Mesothelial cell of epicardium (in vitro differentiated cells): ENCODE measurements around the gene TRMT11. TPM values are rescaled to one million over a fixed set of nuclear protein-coding genes. Genes with fewer than 3 reads are reported as not detected.
A peak's percentile ranks its signal among the peaks of the same experiment; 100 is the strongest.

Experiments used
- DNase-seq, 2 experiments: peaks; one replicate each; pipeline ENCODE4 v3.0.0; 2021; ENCODE audit warnings: low spot score in 2 of 2; ENCODE audit not compliant: unreplicated experiment in 2 of 2
- H3K27ac Mint-ChIP-seq: 2 replicates; pipeline ENCODE4 v1.8.0; 2021; ENCODE audit warnings: mixed read lengths
- H3K27me3 Mint-ChIP-seq: 2 replicates; pipeline ENCODE4 v1.8.0; 2021; ENCODE audit warnings: low read depth, mixed read lengths
- H3K36me3 Mint-ChIP-seq: 2 replicates; pipeline ENCODE4 v1.8.0; 2021; ENCODE audit warnings: mixed read lengths
- H3K4me1 Mint-ChIP-seq: 2 replicates; pipeline ENCODE4 v1.8.0; 2021; ENCODE audit warnings: mixed read lengths
- H3K4me3 Mint-ChIP-seq: 2 replicates; pipeline ENCODE4 v1.8.0; 2021; ENCODE audit warnings: mild to moderate bottlenecking, moderate library complexity, mixed read lengths
- H3K9me3 Mint-ChIP-seq: 2 replicates; pipeline ENCODE4 v1.8.0; 2021; ENCODE audit warnings: mixed read lengths
- total RNA-seq: library from RNA; stranded (reverse); gene quantifications from 3 replicates; pipeline ENCODE4 v1.2.1, GENCODE V29; 2021
- TF ChIP-seq, protein P1 (sequence below): fragments of 200-600 bp; sonication (generic); IDR thresholded peaks from one replicate; pipeline ENCODE4 v1.5.0; 2021; ENCODE audit warnings: antibody characterized with exemption; ENCODE audit not compliant: unreplicated experiment

TRMT11 gene
- total RNA-seq, 1 donor from 2014 or later, result 31.8 TPM

DNA sequence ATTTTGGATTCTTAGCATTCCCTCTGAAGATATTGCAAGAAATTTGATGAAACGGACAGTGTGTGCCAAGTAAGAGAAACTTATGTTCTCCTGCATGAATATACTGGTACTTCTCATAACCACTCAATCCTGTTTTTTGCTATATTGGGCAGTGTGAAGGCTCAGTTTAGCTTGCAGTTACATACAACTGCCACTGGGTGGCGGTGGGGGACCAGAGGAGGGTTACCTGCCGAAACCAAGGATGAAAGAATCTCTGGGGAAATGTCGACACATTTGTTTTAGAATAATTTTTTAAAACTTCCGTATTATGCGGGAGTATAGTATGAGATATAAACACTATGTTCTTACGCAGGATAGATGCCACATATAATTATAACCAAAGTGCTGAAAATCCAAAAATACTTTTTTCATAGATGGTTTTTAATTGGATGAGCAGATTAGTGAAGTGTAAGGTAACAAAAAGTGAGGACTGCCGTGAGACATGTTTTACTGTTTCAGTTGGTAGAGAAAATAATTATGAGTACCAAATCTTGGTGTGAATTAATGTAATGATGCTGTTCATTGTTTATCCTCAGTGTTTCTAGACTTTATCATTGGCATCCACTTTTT, 9.7 kb downstream of the TRMT11 start:
- TF ChIP-seq, protein P1, sequence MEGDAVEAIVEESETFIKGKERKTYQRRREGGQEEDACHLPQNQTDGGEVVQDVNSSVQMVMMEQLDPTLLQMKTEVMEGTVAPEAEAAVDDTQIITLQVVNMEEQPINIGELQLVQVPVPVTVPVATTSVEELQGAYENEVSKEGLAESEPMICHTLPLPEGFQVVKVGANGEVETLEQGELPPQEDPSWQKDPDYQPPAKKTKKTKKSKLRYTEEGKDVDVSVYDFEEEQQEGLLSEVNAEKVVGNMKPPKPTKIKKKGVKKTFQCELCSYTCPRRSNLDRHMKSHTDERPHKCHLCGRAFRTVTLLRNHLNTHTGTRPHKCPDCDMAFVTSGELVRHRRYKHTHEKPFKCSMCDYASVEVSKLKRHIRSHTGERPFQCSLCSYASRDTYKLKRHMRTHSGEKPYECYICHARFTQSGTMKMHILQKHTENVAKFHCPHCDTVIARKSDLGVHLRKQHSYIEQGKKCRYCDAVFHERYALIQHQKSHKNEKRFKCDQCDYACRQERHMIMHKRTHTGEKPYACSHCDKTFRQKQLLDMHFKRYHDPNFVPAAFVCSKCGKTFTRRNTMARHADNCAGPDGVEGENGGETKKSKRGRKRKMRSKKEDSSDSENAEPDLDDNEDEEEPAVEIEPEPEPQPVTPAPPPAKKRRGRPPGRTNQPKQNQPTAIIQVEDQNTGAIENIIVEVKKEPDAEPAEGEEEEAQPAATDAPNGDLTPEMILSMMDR, result peak; percentile 95
- Mint-ChIP-seq H3K27me3 (no peaks in the 10 kb centered on the region), H3K9me3 (no peaks in the 10 kb centered on the region), H3K36me3 (peaks cover 20% of the 10 kb centered on the region), H3K27ac (peak overlapping the region; percentile 23), H3K4me1 (peaks cover 3% of the 10 kb centered on the region), H3K4me3 (peak overlapping the region; percentile 33)
- DNase-seq, result peak; percentile 34 to 74

DNA sequence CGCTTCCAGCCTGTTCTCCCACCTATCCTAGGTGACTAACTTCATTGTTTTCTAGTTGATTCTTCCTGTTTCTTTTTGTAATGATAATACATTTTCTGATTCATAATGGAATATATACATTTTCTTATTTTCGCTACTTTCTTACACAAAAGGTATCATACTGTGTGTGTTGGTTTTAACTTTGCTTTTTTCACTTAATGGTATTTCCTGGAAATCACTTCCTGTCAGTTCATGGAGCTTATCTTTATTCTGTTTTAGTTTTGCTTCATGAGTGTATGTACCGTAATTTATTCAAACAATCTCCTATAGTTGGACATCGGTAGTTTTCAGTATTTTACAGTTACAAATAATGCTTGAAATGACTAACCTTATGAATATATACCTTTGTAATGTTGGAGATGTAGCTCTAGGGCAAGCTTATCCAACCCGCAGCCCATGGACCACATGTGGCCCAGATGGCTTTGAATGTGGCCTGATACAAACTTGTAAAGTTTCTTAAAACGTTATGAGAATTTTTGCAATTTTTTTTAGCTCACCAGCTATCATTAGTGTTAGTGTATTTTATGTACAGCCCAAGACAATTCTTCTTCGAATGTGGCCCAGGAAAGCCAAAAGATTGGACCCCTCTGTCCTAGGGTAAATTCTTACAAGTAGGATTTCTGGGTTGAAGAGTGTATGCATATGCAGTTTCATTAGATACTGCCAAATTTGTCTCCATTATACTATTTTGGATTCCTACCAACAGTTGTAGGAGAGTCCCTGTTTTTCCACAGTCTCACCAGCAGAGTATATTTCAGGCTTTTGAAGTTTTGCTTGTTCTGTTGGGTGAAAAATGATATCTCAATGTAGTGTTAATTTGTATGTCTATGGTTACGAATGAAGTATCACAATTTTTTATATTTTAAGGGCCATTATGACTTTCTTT, 16.7 kb downstream of the TRMT11 start:
- Mint-ChIP-seq H3K9me3 (peaks cover 4% of the 10 kb centered on the region), H3K27ac (no peak overlapping the region), H3K27me3 (no peaks in the 10 kb centered on the region), H3K4me3 (no peak overlapping the region), H3K36me3 (peaks cover 48% of the 10 kb centered on the region), H3K4me1 (no peaks in the 10 kb centered on the region)
- DNase-seq, result no peak
- TF ChIP-seq, protein P1, result no peak

DNA sequence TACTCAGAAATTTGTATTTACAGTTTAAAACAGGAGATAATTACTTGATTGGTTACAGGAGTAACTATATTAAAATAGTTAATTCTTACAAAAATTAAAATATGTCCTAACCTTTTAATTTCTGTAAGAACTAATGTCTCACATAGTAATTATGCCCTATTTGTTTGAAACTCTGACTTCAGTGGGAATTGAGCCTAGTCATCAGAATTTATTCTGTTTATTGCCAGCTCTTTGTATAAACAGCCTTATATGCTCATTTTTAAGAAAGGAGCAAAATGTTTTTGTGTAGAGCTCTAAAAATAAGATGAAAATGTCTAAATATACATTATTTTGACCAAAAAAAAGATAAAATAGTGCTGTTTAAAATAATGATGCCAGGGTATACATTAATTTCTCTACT, 21.5 kb downstream of the TRMT11 start:
- H3K27ac Mint-ChIP-seq, result no peak overlapping the region
- no peaks in the 10 kb centered on the region for H3K27me3 Mint-ChIP-seq
- DNase-seq, result no peak
- TF ChIP-seq, protein P1, result no peak
- H3K4me1 Mint-ChIP-seq, result peaks cover 6% of the 10 kb centered on the region
- no peak overlapping the region for H3K4me3 Mint-ChIP-seq
- H3K9me3 Mint-ChIP-seq, result peaks cover 4% of the 10 kb centered on the region
- peaks cover 44% of the 10 kb centered on the region for H3K36me3 Mint-ChIP-seq

DNA sequence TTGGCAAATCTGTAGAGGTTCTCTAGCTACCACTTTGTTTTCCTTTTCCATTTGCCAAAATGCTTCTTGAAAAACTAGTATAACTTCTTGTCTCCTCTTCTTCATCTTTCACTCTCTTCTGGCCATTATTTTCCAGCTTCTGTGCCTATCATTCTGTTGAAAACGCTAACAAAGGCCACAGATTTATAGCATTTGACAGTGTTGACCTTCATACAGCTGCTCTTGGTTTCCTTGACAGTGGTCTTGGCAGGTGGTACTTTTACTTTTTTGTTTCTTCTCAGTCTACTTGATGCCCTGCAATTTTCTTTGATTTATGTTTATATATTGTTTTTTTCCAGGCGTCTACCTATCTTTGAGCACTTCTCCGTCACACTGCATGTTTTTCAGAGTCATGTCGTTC, 23.7 kb downstream of the TRMT11 start:
- peak overlapping the region; percentile 75 for H3K27ac Mint-ChIP-seq
- TF ChIP-seq, protein P1, result no peak
- peaks cover 34% of the 10 kb centered on the region for H3K36me3 Mint-ChIP-seq
- no peaks in the 10 kb centered on the region for H3K9me3 Mint-ChIP-seq
- peaks cover 6% of the 10 kb centered on the region for H3K4me1 Mint-ChIP-seq
- no peaks in the 10 kb centered on the region for H3K27me3 Mint-ChIP-seq
- no peak overlapping the region for H3K4me3 Mint-ChIP-seq
- DNase-seq, result no peak

DNA sequence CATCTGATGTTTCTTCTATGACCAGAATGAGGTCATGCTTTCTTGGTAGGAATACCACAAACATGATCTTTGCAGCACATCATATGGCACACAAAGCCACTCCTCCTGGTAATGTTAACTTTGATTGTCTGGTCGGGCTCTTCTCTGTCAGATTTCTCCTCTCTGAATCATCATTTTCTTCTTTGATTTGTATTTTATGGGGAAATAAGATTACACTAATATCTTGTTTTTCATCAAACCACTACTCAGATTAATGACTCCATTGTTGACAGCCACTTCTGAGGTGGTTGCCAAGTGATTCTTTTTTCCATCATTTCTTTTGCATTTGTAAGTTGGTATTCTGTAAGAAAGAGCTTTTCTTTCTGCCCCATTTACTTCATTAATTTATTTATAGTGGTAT, 29.5 kb downstream of the TRMT11 start:
- no peak for DNase-seq
- H3K9me3 Mint-ChIP-seq, result peaks cover 7% of the 10 kb centered on the region
- TF ChIP-seq, protein P1, result no peak
- no peaks in the 10 kb centered on the region for H3K4me1 Mint-ChIP-seq
- no peak overlapping the region for H3K27ac Mint-ChIP-seq
- peaks cover 48% of the 10 kb centered on the region for H3K36me3 Mint-ChIP-seq
- no peaks in the 10 kb centered on the region for H3K27me3 Mint-ChIP-seq
- H3K4me3 Mint-ChIP-seq, result no peak overlapping the region
